Dermis blood vessel endothelial cell (primary cell): ENCODE data around the gene ROCK1. TPM values are rescaled to one million over a fixed set of nuclear protein-coding genes. Genes with fewer than 3 reads are reported as not detected.
"Not testable (repeated sequence)": the region's sequence is repeated elsewhere in the genome, so short reads cannot be mapped to it uniquely, and the experiment has no call there.

Source experiments
- DNase-seq: peaks from one replicate; pipeline ENCODE4 v3.0.0; 2010
- total RNA-seq: library from RNA; depleted of rRNA; stranded (reverse); fragments of >200 nt; gene quantifications from 2 replicates; pipeline ENCODE4 v1.2.3, GENCODE V29; 2014

ROCK1 gene
- total RNA-seq, 1 donor from 2014 or later, result 41.9 TPM

DNA sequence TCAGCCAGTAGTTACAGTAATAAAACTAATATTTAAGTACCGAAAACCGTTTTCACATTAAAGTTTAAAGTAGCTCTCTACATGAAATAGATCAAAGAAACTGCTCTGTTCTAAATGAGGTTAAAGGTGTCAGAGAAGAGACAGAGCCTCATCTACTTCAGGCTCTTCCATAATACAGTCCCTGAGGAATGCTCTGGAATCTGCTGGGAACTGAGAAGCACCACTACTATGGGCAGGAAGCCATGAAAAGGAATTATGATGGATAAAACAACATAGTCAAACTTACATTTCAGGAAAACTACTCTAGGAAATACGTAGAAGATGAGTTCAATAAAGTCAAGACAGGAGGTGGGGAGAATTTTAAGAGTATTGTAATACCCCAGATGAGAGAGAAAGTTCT, 60.0 kb downstream of the ROCK1 start:
- no peak for DNase-seq

DNA sequence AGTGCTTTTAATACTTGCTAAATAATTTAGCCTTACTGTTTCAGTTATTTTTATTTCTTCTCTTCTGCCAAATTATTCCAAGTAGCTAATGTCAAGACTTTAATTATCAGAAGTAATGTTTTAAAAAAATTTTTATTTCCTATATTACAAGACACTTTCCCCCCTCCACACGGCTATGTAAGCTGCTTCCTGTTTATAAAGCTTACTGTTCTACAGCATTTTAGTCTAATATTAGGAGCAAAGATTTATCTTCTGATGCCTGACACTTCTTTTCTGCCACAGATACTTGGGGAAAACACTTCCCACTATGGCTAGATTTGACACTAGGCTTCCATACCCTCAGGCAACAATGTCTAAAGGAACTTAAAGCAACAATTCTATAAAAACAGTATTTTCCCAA, 62.3 kb downstream of the ROCK1 start:
- DNase-seq, result peak; percentile 47

DNA sequence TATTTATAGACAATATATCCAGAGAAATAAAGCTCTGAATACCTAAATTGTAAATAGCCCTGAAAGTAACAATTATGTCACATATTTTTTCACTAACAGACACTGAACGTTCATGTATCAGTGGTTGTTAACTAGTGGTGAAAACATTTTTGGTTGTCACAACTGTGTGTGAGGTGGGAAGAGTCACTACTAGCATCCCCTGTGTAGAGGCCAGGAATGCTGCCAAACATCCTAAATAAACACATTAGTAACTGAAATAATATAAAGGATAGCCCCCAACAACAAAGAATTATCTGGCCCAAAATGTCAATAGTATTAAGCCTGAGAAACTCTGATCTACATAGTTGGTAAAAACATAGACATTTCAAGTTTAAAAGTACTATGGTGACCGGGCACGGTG, 64.5 kb downstream of the ROCK1 start:
- DNase-seq, result no peak

DNA sequence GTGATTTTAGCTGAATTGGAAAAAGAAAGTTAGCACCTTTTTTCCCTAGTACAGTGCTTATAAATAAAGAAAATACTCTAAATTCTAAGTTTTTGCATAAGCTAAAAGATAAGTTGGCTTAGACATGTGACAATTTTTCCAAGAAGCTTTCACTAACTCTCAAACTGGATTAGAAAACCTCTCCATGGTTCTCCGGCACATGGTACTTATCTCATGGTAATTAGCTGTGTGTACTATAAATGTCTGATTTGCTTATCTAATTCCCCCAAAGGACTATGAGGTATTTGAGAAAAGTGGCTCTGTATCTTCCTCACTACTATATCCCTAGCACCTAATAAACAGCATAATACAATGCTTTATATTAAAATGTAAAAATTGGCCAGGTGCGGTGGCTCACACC, 71.1 kb downstream of the ROCK1 start:
- no peak for DNase-seq

DNA sequence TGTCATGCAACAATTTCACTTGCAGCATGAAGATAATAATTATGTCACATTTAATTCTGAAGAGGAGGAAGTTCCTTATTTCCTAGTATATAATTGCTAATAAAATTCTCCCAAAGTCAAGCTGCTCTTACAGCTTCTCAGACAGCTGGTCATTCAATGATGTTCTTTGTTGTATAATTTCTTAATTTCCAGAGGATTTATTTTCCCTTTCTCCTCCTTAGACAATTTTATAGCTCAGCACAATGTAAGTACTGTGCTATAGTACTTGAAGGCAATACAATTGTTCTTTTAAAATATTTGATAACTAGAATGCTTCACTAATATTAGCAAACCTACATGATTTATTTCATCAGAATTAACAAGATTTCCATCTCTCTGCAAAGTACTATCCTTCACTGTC, 73.4 kb downstream of the ROCK1 start:
- no peak for DNase-seq

DNA sequence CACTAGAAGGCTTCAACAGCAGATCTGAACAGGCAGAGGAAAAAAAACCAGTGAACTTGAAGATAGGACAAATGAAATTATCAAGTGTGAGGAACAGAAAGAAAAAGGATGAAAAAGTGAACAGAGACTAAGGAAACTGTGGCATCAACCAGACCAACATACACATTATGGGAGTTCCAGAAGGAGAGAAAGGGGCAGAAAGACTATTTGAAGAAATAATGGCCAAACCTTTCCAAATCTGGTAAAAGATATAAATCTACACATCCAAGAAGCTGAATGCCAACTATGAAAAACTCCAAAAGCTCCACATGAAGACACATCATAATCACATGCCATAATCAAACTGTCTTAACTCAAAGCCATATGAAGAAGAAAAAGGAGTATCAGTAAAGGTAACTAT, 79.8 kb downstream of the ROCK1 start:
- DNase-seq, result no peak

DNA sequence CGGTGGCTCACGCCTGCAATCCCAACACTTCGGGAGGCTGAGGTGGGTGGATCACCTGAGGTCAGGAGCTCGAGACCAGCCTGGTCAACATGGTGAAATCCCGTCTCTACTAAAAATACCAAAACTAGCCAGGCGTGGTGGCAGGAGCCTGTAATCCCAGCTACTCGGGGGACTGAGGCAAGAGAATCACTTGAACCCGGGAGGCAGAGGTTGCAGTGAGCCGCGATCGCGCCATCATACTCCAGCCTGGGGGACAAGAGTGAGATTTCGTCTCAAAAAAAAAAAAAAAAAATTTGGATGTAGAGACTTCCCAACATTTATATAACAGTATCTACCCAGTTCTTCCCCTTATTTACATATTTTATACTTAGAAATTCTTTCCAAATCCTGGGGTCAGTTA, 93.4 kb downstream of the ROCK1 start:
- DNase-seq, result not testable (repeated sequence)

DNA sequence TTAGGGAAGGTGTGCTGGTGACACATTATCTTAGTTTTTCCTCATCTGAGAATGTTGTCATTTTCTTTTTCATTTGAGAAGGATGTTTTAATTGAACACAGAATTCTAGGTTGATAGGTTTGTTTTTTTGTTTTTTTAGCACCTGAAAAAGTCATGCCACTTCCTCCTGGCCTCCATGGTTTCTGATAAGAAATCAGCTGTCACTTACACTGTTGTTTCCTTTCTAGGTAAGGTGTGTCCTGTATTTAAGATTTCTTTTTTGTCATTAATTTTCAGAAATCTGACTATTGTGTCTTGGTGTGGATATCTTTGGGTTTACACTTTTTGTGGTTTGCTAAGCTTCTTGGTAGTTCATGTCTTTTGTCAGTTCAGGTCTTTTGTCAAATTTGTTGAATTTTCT, 99.3 kb downstream of the ROCK1 start:
- no peak for DNase-seq

DNA sequence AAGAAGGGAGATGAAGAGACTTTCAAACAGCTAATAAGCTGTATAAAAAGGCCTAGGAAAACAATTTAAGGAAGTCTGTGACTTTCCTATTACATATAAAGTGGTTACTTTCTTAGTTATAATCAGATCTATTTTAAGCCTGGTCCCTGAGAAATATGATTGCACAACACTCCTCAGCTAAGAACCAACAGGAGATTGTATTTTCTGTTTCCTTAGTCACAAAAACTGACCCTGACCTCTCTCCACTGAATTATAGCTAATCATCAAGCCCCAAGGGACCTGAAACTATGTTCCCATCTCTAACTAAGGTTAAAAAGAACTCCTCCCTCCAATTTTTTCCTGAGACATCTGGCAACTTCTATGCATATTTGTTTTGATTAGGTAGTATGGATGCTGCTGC, 106.9 kb downstream of the ROCK1 start:
- peak; percentile 84 for DNase-seq

DNA sequence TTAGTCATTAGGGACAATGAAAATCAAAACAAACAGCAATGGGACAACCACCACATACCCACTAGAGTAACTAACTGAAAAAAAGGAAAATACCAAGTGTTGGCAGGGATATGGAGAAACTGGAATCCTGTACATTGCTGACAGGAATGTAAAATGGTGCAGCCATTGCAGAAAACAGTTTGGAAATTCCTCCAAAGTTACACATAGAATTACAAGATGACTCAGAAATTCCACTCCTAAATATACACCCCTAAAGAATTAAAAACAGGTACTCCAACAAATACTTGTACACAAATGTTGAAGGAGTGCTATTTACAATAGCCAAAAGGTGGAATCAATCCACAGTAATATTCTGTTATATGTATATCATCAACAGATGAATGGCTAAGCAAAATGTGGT, 110.9 kb downstream of the ROCK1 start:
- DNase-seq, result no peak

DNA sequence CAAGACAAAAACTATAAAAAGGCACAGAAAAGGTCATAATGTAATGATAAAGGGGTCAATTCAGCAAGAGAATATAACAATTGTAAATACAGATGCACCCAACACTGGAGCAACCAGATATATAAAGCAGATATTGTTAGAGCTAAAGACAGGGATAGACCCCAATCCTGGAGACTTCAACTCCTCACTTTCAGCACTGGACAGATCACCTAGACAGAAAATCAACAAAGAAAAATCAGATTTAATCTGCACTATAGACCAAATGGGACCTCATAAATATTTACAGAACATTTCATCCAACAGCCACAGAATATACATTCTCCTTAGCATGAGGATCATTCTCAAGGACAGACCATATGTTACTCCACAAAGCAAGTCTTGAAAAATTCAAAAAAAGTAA, 114.2 kb downstream of the ROCK1 start:
- no peak for DNase-seq

DNA sequence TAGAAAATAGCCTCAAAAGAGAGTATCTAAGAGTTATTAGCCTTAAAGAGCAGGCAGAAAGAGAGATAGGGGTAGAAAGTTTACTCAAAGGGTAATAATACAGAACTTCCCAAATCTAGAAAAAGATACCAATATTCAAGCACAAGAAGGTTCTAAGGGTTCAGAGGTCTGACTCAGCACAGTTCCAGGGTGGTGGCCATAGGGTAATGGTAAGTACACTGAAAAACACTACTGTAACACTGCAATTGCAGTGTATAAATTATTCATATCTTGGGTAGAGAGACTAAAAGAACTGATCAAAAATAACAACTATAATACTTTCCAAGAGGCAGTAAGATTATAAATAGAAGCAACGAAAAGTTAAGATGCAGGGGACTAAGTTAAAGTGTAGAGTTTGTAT, 115.2 kb downstream of the ROCK1 start:
- no peak for DNase-seq

DNA sequence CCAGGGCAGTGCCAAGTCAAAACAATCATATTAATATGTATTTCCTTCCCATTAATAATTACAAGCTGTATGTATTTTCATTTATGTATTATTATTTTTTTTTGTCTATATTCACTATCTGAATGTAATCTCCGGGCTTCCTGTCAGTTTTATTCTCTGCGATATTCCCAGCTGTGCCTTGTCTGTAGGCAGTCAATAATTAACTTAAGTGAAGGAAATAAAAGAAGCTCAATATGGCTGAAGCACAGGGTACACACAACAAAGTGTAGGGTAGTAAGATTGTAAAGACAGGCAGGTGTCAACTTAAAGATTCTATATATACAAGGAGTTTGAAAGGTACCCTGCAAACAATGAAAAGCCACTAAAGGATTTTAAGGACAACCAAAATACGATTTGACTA, 122.9 kb downstream of the ROCK1 start:
- DNase-seq, result no peak

DNA sequence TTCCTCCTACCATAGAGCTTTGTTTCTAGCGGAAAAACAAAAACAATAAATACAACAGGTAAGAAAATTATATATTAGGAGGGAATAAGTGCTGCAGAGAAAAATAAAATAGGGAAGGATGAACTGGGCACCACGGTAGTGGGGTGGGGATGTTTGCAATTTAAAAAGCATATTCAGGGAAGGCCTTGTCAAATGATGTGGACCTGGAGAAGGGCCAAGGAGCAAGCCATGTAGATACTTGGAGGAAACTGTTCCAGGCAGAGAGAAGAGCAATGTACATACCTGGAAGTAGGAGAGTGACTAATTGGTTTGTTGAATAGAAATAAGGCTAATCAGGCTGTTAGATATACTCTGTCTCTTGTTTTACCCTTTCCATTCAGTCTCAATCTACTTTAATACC, 136.5 kb downstream of the ROCK1 start:
- DNase-seq, result no peak

DNA sequence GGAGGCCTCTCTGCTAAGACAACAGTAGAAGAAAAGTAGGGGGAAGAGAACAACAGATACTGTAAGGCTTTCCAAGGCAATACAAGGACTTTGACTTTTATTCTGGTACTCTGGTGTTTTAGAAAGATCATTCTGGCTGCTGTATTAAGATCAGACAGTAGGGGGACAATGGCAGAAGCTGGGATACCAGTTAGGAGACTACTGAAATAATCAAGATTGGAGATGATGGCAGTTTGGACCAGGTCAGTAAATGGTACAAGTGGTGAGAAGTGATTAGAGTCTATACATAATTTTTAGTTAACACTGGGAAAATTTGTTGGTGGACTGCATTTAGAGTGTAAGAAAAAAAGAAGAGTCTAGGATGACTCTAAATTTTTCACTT, 139.7 kb downstream of the ROCK1 start:
- peak; percentile 58 for DNase-seq

DNA sequence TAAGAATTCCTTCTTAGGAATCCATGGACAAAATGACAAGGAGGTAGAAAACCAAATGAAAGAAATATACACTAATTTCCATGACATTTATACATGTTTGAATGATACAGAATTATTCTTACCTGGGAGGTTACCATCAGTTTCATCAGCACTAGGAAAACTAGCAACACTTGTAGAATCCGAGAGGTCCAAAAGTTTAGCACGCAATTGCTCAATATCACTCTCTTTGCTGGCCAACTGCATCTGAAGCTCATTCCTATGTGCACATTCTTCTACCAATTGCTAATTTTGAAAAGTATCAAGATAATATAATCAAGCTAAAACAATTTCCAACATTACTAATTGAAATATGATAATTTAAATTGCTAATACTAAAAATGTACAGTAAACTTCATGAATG, 144.8 kb downstream of the ROCK1 start:
- no peak for DNase-seq

DNA sequence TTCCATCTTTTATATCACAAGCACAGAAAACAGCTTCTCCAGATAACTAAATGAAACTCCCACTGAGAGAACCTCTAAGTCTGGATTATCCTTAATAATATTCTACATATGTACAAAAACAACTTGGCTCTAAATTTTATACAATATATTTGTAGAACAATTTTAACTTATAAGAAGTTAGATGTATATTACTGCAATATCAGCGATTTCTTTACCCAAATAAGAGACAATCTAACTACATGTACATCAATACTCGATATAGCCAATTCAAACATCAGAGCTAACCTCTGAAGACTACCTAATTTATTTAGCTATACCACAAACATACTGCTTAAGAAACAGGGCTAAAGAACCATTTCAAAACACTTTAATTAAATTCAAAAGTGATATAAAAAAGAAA, 148.6 kb downstream of the ROCK1 start:
- no peak for DNase-seq

DNA sequence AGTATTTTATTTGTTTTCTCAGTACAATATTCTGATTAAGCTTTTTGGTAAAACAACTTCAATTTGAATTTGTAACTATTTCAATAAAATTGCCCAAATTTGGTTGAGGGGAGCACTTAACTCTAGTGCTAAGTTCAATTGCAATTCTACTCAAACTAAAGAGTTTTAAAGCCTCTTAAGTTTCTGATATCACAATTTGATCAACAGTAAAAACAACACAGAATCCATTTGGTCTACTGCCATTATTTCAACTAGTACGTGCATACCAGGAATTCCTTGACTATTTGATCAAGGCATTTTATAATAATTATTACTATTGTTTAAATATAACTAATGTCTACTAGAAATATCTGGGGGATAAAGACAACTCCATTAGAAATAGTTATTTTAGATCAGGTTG, 150.9 kb downstream of the ROCK1 start:
- no peak for DNase-seq

DNA sequence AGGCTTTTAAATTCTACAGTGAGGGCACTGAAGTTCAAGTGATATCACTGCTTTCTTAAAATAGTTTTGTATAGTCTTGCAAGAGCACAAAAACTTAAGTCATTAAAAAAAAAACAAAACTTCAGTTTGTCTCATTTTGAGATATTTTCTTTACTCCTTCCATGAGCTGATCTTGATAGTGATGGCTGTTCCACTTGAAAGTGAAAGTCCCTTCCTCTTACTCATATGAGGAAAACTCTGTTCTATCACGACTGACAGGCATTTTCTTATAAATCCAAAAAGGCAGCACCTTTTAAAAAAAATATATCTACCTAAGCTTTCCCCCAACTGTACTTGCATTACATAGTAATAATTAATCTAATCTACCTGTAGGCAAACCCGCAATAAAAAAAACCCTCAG, 160.8 kb downstream of the ROCK1 start:
- DNase-seq, result not testable (repeated sequence)

Other genes starting within 250 kb of the ROCK1 start
- gene GREB1L, start 130.4 kb upstream of the ROCK1 start, total RNA-seq, result 4.9 and 10.1 TPM in 2 replicates